Measurements from ENCODE around the gene DRGX. TPM values are rescaled to one million over a fixed set of nuclear protein-coding genes. Genes with fewer than 3 reads are reported as not detected.

The DRGX gene
- total RNA-seq, 1 donor, result not detected

- Histone ChIP-seq H3K4me1 (ENCODE audit: insufficient read depth, low read length) (peaks cover 15% of the 10 kb centered on the region), H3K4me3 (ENCODE audit: low read length) (no peak overlapping the region), H3K27me3 (ENCODE audit: insufficient read depth, low read length) (peaks cover 88% of the 10 kb centered on the region), H3K9me3 (ENCODE audit: low read depth, low read length) (no peaks in the 10 kb centered on the region)
These were observed 1.4 kb upstream of the DRGX start for GRCh38 chr10:49397036-49397999.

GRCh38 chr10:49396666-49396999, 744 bp upstream of the DRGX start:
- H3K4me1 ChIP-seq (ENCODE audit: insufficient read depth, low read length), result peaks cover 15% of the 10 kb centered on the region
- no peak overlapping the region for H3K4me3 ChIP-seq (ENCODE audit: low read length)
- no peaks in the 10 kb centered on the region for H3K9me3 ChIP-seq (ENCODE audit: low read depth, low read length)
- H3K27me3 ChIP-seq (ENCODE audit: insufficient read depth, low read length), result peaks cover 91% of the 10 kb centered on the region

GRCh38 chr10:49394933-49395740, 752 bp downstream of the DRGX start:
- H3K9me3 ChIP-seq (ENCODE audit: low read depth, low read length), result no peaks in the 10 kb centered on the region
- no peak overlapping the region for H3K4me3 ChIP-seq (ENCODE audit: low read length)
- H3K4me1 ChIP-seq (ENCODE audit: insufficient read depth, low read length), result peaks cover 15% of the 10 kb centered on the region
- H3K27me3 ChIP-seq (ENCODE audit: insufficient read depth, low read length), result peaks cover 92% of the 10 kb centered on the region

- peaks cover 84% of the 10 kb centered on the region for H3K27me3 ChIP-seq (ENCODE audit: insufficient read depth, low read length)
- no peak overlapping the region for H3K4me3 ChIP-seq (ENCODE audit: low read length)
- H3K9me3 ChIP-seq (ENCODE audit: low read depth, low read length), result no peaks in the 10 kb centered on the region
- H3K4me1 ChIP-seq (ENCODE audit: insufficient read depth, low read length), result peaks cover 15% of the 10 kb centered on the region
These were observed 2.1 kb downstream of the DRGX start for GRCh38 chr10:49393757-49394156.

- Histone ChIP-seq H3K4me1 (ENCODE audit: insufficient read depth, low read length) (peaks cover 13% of the 10 kb centered on the region), H3K27me3 (ENCODE audit: insufficient read depth, low read length) (peaks cover 79% of the 10 kb centered on the region), H3K9me3 (ENCODE audit: low read depth, low read length) (no peaks in the 10 kb centered on the region), H3K4me3 (ENCODE audit: low read length) (no peak overlapping the region)
These were observed 2.6 kb downstream of the DRGX start for GRCh38 chr10:49393301-49393700.

GRCh38 chr10:49389361-49389933, 6.4 kb downstream of the DRGX start:
- no peaks in the 10 kb centered on the region for H3K4me1 ChIP-seq (ENCODE audit: insufficient read depth, low read length)
- H3K27me3 ChIP-seq (ENCODE audit: insufficient read depth, low read length), result peaks cover 44% of the 10 kb centered on the region
- H3K9me3 ChIP-seq (ENCODE audit: low read depth, low read length), result no peaks in the 10 kb centered on the region
- no peak overlapping the region for H3K4me3 ChIP-seq (ENCODE audit: low read length)

GRCh38 chr10:49388161-49388560, 7.7 kb downstream of the DRGX start:
- Histone ChIP-seq H3K4me1 (ENCODE audit: insufficient read depth, low read length) (no peaks in the 10 kb centered on the region), H3K4me3 (ENCODE audit: low read length) (no peak overlapping the region), H3K9me3 (ENCODE audit: low read depth, low read length) (no peaks in the 10 kb centered on the region), H3K27me3 (ENCODE audit: insufficient read depth, low read length) (peaks cover 31% of the 10 kb centered on the region)

- no peak overlapping the region for H3K4me3 ChIP-seq (ENCODE audit: low read length)
- peaks cover 20% of the 10 kb centered on the region for H3K27me3 ChIP-seq (ENCODE audit: insufficient read depth, low read length)
- H3K9me3 ChIP-seq (ENCODE audit: low read depth, low read length), result no peaks in the 10 kb centered on the region
- H3K4me1 ChIP-seq (ENCODE audit: insufficient read depth, low read length), result no peaks in the 10 kb centered on the region
These were observed 8.8 kb downstream of the DRGX start for GRCh38 chr10:49387071-49387470.

- Histone ChIP-seq H3K27me3 (ENCODE audit: insufficient read depth, low read length) (peaks cover 14% of the 10 kb centered on the region), H3K4me1 (ENCODE audit: insufficient read depth, low read length) (no peaks in the 10 kb centered on the region), H3K9me3 (ENCODE audit: low read depth, low read length) (no peaks in the 10 kb centered on the region), H3K4me3 (ENCODE audit: low read length) (no peak overlapping the region)
These were observed 9.7 kb downstream of the DRGX start for GRCh38 chr10:49385939-49386922.

GRCh38 chr10:49384268-49384953, 11.5 kb downstream of the DRGX start:
- Histone ChIP-seq H3K27me3 (ENCODE audit: insufficient read depth, low read length) (peaks cover 5% of the 10 kb centered on the region), H3K9me3 (ENCODE audit: low read depth, low read length) (no peaks in the 10 kb centered on the region), H3K4me3 (ENCODE audit: low read length) (no peak overlapping the region), H3K4me1 (ENCODE audit: insufficient read depth, low read length) (no peaks in the 10 kb centered on the region)

GRCh38 chr10:49383853-49384252, 12.0 kb downstream of the DRGX start:
- Histone ChIP-seq H3K4me3 (ENCODE audit: low read length) (no peak overlapping the region), H3K27me3 (ENCODE audit: insufficient read depth, low read length) (peaks cover 3% of the 10 kb centered on the region)

GRCh38 chr10:49382826-49383225, 13.1 kb downstream of the DRGX start:
- H3K27me3 ChIP-seq (ENCODE audit: insufficient read depth, low read length), result peaks cover 3% of the 10 kb centered on the region
- no peak overlapping the region for H3K4me3 ChIP-seq (ENCODE audit: low read length)
- no peaks in the 10 kb centered on the region for H3K4me1 ChIP-seq (ENCODE audit: insufficient read depth, low read length)
- no peaks in the 10 kb centered on the region for H3K9me3 ChIP-seq (ENCODE audit: low read depth, low read length)

More at GRCh38 chr10:49383853-49384252, 12.0 kb downstream of the DRGX start:
- Histone ChIP-seq H3K9me3 (ENCODE audit: low read depth, low read length) (no peaks in the 10 kb centered on the region), H3K4me1 (ENCODE audit: insufficient read depth, low read length) (no peaks in the 10 kb centered on the region)

- Histone ChIP-seq H3K9me3 (ENCODE audit: low read depth, low read length) (no peaks in the 10 kb centered on the region), H3K27me3 (ENCODE audit: insufficient read depth, low read length) (no peaks in the 10 kb centered on the region), H3K4me1 (ENCODE audit: insufficient read depth, low read length) (no peaks in the 10 kb centered on the region), H3K4me3 (ENCODE audit: low read length) (no peak overlapping the region)
These were observed 13.7 kb downstream of the DRGX start for GRCh38 chr10:49382226-49382625.
